Astrocyte of the cerebellum (primary cell): ENCODE results near the gene GPLD1.

Source experiments
- DNase-seq: peaks from one replicate; pipeline ENCODE4 v3.0.0-alpha.2; 2011; ENCODE audit warnings: low read depth
- H3K4me3 ChIP-seq: 2 replicates; pipeline ENCODE4 v1.5.1; 2011; ENCODE audit warnings: mild to moderate bottlenecking, low read depth, low read length, moderate library complexity
- in situ Hi-C: cut with HindIII; loops from 2 replicates; pipeline ENCODE4 v1.10.0; 2017; ENCODE audit warnings: low sequenced_read_pairs
- TF ChIP-seq, protein P1 (sequence below): IDR thresholded peaks from 2 replicates; pipeline ENCODE4 v1.5.1; 2012; ENCODE audit warnings: low read length, low read depth, moderate library complexity, mild to moderate bottlenecking; ENCODE audit errors: missing control alignments

The GPLD1 gene

DNA sequence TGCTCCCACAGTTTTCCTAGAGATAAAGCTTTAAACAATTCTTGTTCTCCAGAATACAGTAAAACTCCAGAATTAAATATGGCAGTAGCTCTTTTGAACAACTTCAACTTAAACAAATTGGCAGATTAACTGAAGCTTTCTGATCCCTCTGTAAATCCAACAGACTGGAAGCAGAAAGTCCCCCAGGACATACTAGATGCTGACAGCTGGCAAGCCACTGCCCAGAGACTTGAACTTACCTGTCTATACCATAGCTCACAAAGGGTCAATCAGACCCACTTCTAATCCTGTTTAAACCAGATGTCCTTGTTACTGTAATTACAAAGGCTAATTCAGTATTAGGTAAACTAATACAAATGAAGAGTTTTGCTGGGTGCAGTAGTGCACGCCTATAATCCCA lies 12.3 kb downstream of the GPLD1 start:
- DNase-seq: no peak
- TF ChIP-seq, protein P1, sequence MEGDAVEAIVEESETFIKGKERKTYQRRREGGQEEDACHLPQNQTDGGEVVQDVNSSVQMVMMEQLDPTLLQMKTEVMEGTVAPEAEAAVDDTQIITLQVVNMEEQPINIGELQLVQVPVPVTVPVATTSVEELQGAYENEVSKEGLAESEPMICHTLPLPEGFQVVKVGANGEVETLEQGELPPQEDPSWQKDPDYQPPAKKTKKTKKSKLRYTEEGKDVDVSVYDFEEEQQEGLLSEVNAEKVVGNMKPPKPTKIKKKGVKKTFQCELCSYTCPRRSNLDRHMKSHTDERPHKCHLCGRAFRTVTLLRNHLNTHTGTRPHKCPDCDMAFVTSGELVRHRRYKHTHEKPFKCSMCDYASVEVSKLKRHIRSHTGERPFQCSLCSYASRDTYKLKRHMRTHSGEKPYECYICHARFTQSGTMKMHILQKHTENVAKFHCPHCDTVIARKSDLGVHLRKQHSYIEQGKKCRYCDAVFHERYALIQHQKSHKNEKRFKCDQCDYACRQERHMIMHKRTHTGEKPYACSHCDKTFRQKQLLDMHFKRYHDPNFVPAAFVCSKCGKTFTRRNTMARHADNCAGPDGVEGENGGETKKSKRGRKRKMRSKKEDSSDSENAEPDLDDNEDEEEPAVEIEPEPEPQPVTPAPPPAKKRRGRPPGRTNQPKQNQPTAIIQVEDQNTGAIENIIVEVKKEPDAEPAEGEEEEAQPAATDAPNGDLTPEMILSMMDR: no peak
- H3K4me3 ChIP-seq: no peak overlapping the region
- in situ Hi-C loops: no loop called here

DNA sequence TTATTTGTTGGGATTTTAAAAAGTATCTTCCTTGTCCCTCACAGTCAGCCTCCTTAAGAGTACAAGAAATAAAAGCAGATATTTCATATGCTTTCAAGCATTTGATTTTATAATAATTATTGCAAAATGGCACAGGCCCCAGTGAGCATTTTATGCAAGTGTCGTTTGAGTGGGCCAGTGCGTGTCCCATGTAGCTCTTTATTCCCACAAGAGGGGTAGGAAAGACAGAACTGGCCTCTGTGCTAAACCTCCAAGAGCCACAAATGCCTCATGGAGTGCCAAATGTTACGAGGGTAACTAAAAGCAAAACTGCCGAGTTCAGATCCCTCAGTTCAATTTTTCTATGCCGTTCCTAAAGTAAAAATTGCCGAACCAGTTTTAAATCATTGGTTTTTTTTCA lies 12.7 kb downstream of the GPLD1 start:
- TF ChIP-seq, protein P1: no peak
- no peak for DNase-seq
- H3K4me3 ChIP-seq: no peak overlapping the region
- in situ Hi-C loops: no loop called here

DNA sequence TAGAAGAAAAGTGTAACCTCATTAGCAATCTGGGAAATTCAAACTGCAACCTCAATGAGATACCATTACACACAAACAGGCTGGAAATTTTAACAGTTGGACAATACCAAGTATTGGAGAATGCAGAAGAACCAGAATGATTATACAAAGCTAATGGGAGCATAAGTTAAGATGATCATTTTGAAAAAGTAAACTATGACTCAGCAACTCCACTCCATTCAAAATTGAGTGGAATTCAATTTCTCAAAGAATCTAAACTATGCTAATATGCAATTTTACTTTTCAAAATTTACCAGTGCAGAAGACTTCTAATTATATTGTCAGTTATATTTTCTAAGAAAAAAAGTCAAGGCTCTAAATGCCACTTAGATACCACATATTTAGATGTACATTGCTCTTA lies 17.2 kb downstream of the GPLD1 start:
- DNase-seq: no peak
- TF ChIP-seq, protein P1: no peak
- no peak overlapping the region for H3K4me3 ChIP-seq
- in situ Hi-C loops: no loop called here

DNA sequence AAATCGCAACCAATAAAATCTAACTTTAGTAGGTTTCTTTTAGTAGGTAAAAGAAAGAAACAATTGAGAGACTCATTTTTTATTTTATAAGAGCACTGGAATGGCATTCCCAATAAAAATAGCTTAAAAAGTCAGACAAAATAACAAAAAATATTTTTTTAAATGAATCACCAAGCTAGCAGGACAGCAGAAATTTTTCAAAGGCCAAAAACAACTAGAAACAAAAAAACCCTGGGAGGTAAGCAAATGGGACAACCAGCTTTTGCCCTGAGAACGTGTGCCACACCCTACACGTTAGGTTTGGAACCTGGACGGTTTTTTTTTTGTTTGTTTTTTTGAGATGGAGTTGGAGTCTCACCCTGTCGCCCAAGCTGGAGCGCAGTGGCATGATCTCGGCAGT lies 19.6 kb downstream of the GPLD1 start:
- no peak overlapping the region for H3K4me3 ChIP-seq
- TF ChIP-seq, protein P1: no peak
- no peak for DNase-seq
- in situ Hi-C loops: no loop called here

DNA sequence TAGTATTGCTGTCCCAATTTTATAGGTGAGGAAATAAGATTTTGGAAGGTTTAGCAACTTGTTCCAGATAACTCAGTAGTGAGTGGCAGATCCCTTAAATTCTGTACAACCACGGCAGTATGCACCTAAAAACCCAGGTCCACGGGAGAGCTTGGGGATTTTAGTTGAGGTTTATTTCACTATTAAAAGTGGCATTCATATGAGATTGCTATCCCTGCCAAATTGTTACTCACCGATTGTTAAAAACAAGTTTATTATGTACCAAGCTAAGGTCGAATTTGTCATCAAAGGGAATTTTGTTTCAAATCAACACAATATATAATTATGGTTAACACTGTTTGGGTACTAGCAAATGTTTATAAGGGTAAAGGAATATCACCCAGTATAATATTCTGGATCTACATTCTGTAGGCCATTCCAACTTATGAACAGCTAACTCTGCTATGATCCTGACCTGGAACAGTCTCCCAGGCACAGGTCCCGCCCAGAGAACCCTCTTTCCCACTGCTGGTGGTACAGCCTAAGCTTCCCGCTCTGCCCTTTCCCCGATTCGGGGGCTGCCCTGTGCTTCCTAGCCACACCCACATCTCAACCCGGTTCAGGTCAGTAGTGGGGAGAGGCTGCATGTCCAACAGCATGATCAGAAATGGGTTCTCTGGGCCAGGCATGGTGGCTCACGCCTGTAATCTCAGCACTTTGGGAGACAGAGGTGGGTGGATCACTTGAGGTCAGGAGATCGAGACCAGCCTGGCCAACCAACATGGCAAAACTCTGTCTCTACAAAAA lies 24.9 kb downstream of the GPLD1 start:
- TF ChIP-seq, protein P1: no peak
- in situ Hi-C loops: no loop called here
- no peak overlapping the region for H3K4me3 ChIP-seq
- no peak for DNase-seq

DNA sequence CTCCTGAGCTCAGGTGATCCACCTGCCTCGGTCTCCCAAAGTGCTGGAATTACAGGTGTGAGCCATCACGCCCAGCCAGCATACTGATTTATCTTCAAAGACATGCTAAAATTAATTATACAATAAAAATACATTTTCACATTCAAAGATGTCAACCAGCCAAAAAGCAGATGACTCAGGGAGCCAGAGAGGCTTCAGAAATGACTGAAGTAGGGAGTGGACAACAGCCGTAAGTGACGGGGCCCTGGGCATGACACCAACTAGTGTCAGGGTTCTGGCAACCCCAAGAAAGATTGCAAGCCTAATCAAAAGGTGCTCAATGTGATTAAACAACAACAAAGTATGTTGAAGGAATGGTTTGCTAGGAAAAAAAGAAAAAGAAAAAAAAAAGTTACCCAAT lies 28.4 kb downstream of the GPLD1 start:
- no peak for DNase-seq
- in situ Hi-C loops: no loop called here
- TF ChIP-seq, protein P1: no peak
- H3K4me3 ChIP-seq: no peak overlapping the region
